Mesenchymal stem cell (in vitro differentiated cells and primary cell): Measurements from ENCODE around the gene FMO5.

ENCODE experiments used
- DNase-seq: peaks from one replicate; pipeline ENCODE4 v3.0.0-alpha.2; 2013
- H2AFZ ChIP-seq: one replicate; pipeline ENCODE4 v1.6.1; 2013; ENCODE audit warnings: low read depth, mild to moderate bottlenecking, control low read depth, inconsistent platforms, low read length, moderate library complexity
- H2AK5ac ChIP-seq: 2 replicates; pipeline ENCODE4 v1.6.1; 2013; ENCODE audit warnings: low read length, moderate library complexity, mild to moderate bottlenecking, inconsistent platforms; ENCODE audit not compliant: severe bottlenecking
- H2BK120ac ChIP-seq: one replicate; pipeline ENCODE4 v1.6.1; 2013; ENCODE audit warnings: low read depth, mild to moderate bottlenecking, inconsistent platforms, low read length, moderate library complexity
- H2BK12ac ChIP-seq, 2 experiments: one replicate each; pipeline ENCODE4 v1.6.1; 2013; ENCODE audit warnings: inconsistent platforms in 2 of 2, low read length in 2 of 2, mild to moderate bottlenecking in 2 of 2, moderate library complexity in 2 of 2, control low read depth in 1 of 2
- H2BK15ac ChIP-seq: one replicate; pipeline ENCODE4 v1.6.1; 2013; ENCODE audit warnings: mild to moderate bottlenecking, low read depth, inconsistent platforms; ENCODE audit not compliant: poor library complexity, severe bottlenecking
- H2BK5ac ChIP-seq: 2 replicates; pipeline ENCODE4 v1.6.1; 2013; ENCODE audit warnings: low read depth, mild to moderate bottlenecking, low read length, control low read depth, inconsistent platforms; ENCODE audit not compliant: poor library complexity, severe bottlenecking
- H3K14ac ChIP-seq, 2 experiments: one replicate each; pipeline ENCODE4 v1.6.1; 2013; ENCODE audit warnings: inconsistent platforms in 2 of 2, low read length in 2 of 2, control low read depth in 1 of 2, mild to moderate bottlenecking in 1 of 2, moderate library complexity in 1 of 2
- H3K18ac ChIP-seq, 2 experiments: one replicate each; pipeline ENCODE4 v1.6.1; 2013; ENCODE audit warnings: inconsistent platforms in 2 of 2, low read length in 2 of 2, control low read depth in 1 of 2, low read depth in 1 of 2, mild to moderate bottlenecking in 1 of 2
- H3K23ac ChIP-seq, 2 experiments: one replicate each; pipeline ENCODE4 v1.6.1; 2013; ENCODE audit warnings: inconsistent platforms in 2 of 2, low read length in 2 of 2, mild to moderate bottlenecking in 2 of 2, moderate library complexity in 2 of 2, control low read depth in 1 of 2
- H3K27ac ChIP-seq: 2 replicates; pipeline ENCODE4 v1.5.1; 2013; ENCODE audit warnings: mild to moderate bottlenecking, moderate library complexity, low read length, control low read depth, inconsistent platforms; ENCODE audit not compliant: poor library complexity, severe bottlenecking
- H3K27me3 ChIP-seq, 2 experiments: 2 replicates each; pipeline versions ENCODE4 v1.6.1 to v1.7.0; 2013; ENCODE audit warnings: low read length in 2 of 2, mild to moderate bottlenecking in 2 of 2, moderate library complexity in 2 of 2, control low read depth in 1 of 2, inconsistent platforms in 1 of 2; ENCODE audit not compliant: control insufficient read depth in 1 of 2, insufficient read depth in 1 of 2
- H3K36me3 ChIP-seq, 2 experiments: 2 replicates each; pipeline versions ENCODE4 v1.6.1 to v1.7.0; 2013; ENCODE audit warnings: low read length in 2 of 2, control low read depth in 1 of 2, inconsistent platforms in 1 of 2, low read depth in 1 of 2, mild to moderate bottlenecking in 1 of 2; ENCODE audit not compliant: insufficient read depth in 2 of 2, control insufficient read depth in 1 of 2
- H3K4ac ChIP-seq, 2 experiments: one replicate each; pipeline ENCODE4 v1.6.1; 2013; ENCODE audit warnings: inconsistent platforms in 2 of 2, low read length in 2 of 2, mild to moderate bottlenecking in 2 of 2, moderate library complexity in 2 of 2, control low read depth in 1 of 2, low read depth in 1 of 2
- H3K4me1 ChIP-seq: 2 replicates; pipeline ENCODE4 v1.6.1; 2013; ENCODE audit warnings: low read depth, low read length, control low read depth; ENCODE audit not compliant: control insufficient read depth, insufficient read depth
- H3K4me2 ChIP-seq: 2 replicates; pipeline ENCODE4 v1.6.1; 2013; ENCODE audit warnings: low read length, mild to moderate bottlenecking, inconsistent platforms; ENCODE audit not compliant: poor library complexity, severe bottlenecking
- H3K4me3 ChIP-seq, 2 experiments: 2 replicates each; pipeline versions ENCODE4 v1.5.1 to v1.7.0; 2013; ENCODE audit warnings: low read length in 2 of 2, mild to moderate bottlenecking in 2 of 2, control low read depth in 1 of 2, low read depth in 1 of 2; ENCODE audit not compliant: insufficient read depth in 1 of 2
- H3K79me1 ChIP-seq: replicated peaks from 2 replicates; pipeline ENCODE4 v1.6.1; 2013; ENCODE audit warnings: mild to moderate bottlenecking, control low read depth, low read length, inconsistent platforms; ENCODE audit not compliant: poor library complexity, severe bottlenecking
- H3K9ac ChIP-seq: 2 replicates; pipeline ENCODE4 v1.7.0; 2013; ENCODE audit warnings: mild to moderate bottlenecking, low read length, moderate library complexity
- H3K9me3 ChIP-seq: 2 replicates; pipeline ENCODE4 v1.7.0; 2013; ENCODE audit warnings: mild to moderate bottlenecking, low read length; ENCODE audit not compliant: control insufficient read depth
- H4K8ac ChIP-seq: one replicate; pipeline ENCODE4 v1.6.1; 2013; ENCODE audit warnings: inconsistent platforms, mild to moderate bottlenecking, low read length, moderate library complexity
- H4K91ac ChIP-seq: one replicate; pipeline ENCODE4 v1.6.1; 2013; ENCODE audit warnings: mild to moderate bottlenecking, low read length, inconsistent platforms
- WGBS: methylation state at CpG from one replicate; pipeline ENCODE4 v1.1.7; 2013; ENCODE audit warnings: mixed read lengths; 5-methylcytosine and 5-hydroxymethylcytosine counted together

FMO5 gene

DNA sequence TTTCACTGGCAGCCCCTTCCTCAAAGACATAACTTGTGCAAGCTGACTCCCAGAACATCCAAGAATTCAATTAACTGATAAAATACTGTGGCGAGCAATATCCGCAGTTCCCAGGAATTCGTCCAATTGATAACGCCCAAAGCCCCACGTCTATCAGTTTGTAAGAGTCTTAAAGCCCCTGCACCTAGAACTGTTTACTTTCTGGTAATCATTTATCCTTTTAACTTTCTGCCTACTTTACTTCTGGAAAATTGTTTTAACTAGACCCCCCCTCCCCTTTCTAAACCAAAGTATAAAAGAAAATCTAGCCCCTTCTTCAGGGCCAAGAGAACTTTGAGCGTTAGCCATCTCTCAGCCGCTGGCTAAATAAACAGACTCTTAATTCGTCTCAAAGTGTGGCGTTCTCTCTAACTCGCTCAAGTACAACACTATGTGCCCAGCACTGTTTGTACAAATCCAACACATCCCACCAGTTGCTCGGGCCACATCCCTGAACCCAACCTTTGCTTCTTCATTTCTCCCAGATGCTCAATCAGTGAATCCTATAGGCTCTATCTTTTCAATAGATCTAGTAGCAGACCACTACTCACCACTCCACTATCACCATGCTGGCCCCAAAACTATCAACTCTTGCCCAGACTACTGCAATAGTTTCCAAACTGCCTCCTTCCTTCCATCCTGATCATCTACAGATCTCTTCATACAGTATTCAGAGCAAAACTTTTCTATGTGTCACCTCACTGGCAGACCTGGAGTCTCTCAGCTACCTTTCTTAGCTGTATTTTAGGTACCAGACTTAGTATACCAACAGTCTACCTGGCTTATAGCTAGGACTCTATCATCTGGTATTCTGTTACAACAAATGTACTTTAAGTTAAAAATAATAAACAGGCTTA is 14.0 kb upstream of the FMO5 start:
- no peak overlapping the region for H3K27ac ChIP-seq
- no peak overlapping the region for H3K18ac ChIP-seq
- no peak overlapping the region for H3K4me3 ChIP-seq
- no peak overlapping the region for H4K91ac ChIP-seq
- H3K23ac ChIP-seq, result no peak overlapping the region
- H3K36me3 ChIP-seq, result no peaks in the 10 kb centered on the region
- no peak overlapping the region for H2AFZ ChIP-seq
- H3K27me3 ChIP-seq, result no peaks in the 10 kb centered on the region
- H2BK120ac ChIP-seq, result no peak overlapping the region
- H3K9ac ChIP-seq, result no peak overlapping the region
- 92% methylated on average over 11 of the region's 11 CpGs for WGBS
- H2BK12ac ChIP-seq, result no peak overlapping the region
- H2BK5ac ChIP-seq, result no peak overlapping the region
- H3K79me1 ChIP-seq, result no peaks in the 10 kb centered on the region
- no peak overlapping the region for H3K4me2 ChIP-seq
- no peak overlapping the region for H2AK5ac ChIP-seq
- no peaks in the 10 kb centered on the region for H3K9me3 ChIP-seq
- H3K14ac ChIP-seq, result no peak overlapping the region
- no peak overlapping the region for H4K8ac ChIP-seq
- H3K4me1 ChIP-seq, result no peaks in the 10 kb centered on the region
- no peak for DNase-seq
- no peak overlapping the region for H2BK15ac ChIP-seq
- H3K4ac ChIP-seq, result no peak overlapping the region

DNA sequence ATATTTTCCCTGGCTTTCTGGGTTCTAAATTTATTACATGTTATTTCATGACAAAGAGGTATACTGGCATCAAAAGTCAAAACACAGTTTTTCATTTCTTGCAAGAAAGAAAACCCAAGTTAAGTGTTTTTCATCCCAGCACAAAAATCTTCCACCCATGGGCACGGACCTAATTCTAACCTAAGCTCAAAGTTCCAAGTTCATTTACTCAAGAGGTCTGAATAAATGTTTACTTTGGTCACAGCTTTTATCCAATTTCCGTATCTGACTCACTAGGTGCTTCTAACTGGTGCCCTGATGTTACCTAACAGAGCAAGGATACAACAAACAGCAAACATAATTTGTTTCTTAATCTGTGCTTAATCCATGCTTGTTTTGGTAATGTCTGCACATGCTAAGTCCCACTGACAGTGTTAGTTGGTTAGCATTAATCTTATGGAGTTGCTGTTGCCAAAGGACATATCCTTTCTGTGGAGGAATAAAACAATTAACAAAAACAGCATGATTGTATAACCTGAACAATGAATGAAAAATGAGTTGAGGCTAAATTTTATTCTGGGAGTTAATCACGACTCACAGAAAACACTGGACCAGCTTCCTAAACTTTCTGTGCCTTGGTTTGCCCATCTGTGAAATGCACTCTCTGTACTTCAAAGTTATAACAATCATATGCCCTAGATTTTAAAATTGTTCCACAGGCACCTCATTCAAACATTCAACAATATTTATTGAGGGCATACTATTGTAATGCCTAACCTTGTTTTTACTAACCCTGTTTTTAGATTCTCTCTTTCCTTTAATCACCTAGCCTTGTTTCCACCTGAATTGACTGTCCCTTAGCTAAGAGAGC is 13.1 kb upstream of the FMO5 start:
- Histone ChIP-seq H3K14ac (no peak overlapping the region), H4K91ac (no peak overlapping the region), H3K18ac (no peak overlapping the region), H3K27me3 (no peaks in the 10 kb centered on the region), H3K4me2 (no peak overlapping the region), H4K8ac (no peak overlapping the region), H3K9ac (no peak overlapping the region), H2BK5ac (no peak overlapping the region), H3K36me3 (no peaks in the 10 kb centered on the region), H2AFZ (no peak overlapping the region), H3K4me1 (no peaks in the 10 kb centered on the region), H3K4me3 (no peak overlapping the region), H3K9me3 (no peaks in the 10 kb centered on the region), H2BK120ac (no peak overlapping the region), H2AK5ac (no peak overlapping the region), H3K23ac (no peak overlapping the region), H3K79me1 (no peaks in the 10 kb centered on the region), H3K4ac (no peak overlapping the region), H2BK12ac (no peak overlapping the region), H2BK15ac (no peak overlapping the region), H3K27ac (no peak overlapping the region)
- DNase-seq, result no peak
- WGBS, result 44% methylated on average over 2 of the region's 3 CpGs

DNA sequence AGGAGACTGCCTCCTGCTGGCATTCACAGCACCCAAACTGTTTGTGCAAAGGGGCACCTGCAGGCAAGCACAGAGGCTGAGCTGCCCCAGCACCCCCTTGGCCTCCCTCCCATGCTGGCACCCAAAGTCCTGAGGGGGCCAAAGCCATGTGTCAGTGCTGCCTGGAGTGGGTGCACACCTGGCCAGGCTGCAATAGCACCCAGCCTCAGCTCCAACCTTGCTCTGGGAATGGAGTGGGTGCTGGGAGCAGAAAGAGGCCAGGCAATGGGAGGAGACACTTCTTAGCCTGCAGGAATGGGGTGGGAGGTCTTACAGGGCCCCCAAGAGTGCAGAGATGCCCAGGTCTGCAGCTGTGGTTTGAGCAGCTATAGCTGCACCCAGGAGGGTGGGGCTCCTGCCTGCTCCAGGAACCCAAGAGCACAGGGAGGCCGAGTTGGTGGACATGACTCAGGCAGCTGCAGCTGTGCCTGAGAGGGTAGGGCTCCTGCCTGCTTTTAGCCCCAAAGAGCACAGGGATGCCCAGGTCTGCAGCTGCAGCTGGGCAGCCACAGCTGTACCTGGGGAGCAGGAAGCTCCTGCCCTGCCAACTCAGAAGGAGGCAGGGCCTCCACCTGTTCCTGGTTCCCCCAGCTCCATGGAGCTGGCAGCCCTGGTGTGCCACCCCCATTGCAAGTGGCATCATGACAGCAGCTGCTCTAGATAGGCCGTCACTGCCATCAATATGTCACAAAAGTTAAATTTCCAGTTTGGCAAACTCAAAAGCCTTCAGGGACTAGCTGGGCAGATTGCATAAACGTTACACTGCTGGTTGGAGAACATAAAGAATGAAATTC is 12.0 kb upstream of the FMO5 start:
- no peak overlapping the region for H2BK120ac ChIP-seq
- H3K36me3 ChIP-seq, result no peaks in the 10 kb centered on the region
- no peak overlapping the region for H4K91ac ChIP-seq
- no peak overlapping the region for H3K14ac ChIP-seq
- no peak overlapping the region for H3K4me3 ChIP-seq
- 76% methylated on average over 3 of the region's 3 CpGs for WGBS
- no peak overlapping the region for H2AK5ac ChIP-seq
- no peak for DNase-seq
- no peak overlapping the region for H3K9ac ChIP-seq
- no peaks in the 10 kb centered on the region for H3K4me1 ChIP-seq
- no peak overlapping the region for H3K23ac ChIP-seq
- no peak overlapping the region for H4K8ac ChIP-seq
- H2BK5ac ChIP-seq, result no peak overlapping the region
- no peak overlapping the region for H2AFZ ChIP-seq
- H3K79me1 ChIP-seq, result no peaks in the 10 kb centered on the region
- H3K4ac ChIP-seq, result no peak overlapping the region
- no peak overlapping the region for H2BK12ac ChIP-seq
- no peaks in the 10 kb centered on the region for H3K27me3 ChIP-seq
- H2BK15ac ChIP-seq, result no peak overlapping the region
- H3K18ac ChIP-seq, result no peak overlapping the region
- no peaks in the 10 kb centered on the region for H3K9me3 ChIP-seq
- no peak overlapping the region for H3K27ac ChIP-seq
- H3K4me2 ChIP-seq, result no peak overlapping the region
